Stimulated activated naive CD8-positive, alpha-beta T cell treated with anti-CD3 and anti-CD28 coated beads, Interleukin-15, Interleukin-2, amounts not matched to agents 100 U/mL and 50 U/mL, for 24 hours (primary cell): Measurements from ENCODE around the gene CCDC180.
"Not testable (repeated sequence)": the region's sequence is repeated elsewhere in the genome, so short reads cannot be mapped to it uniquely, and the experiment has no call there.

Experiments used
- ATAC-seq: fragments of 150-1000 bp; cut with Tn5 transposase; one replicate; pipeline ENCODE4 v1.10.0; 2021
- DNase-seq: peaks from one replicate; pipeline ENCODE4 v3.0.0; 2021

Gene CCDC180

DNA sequence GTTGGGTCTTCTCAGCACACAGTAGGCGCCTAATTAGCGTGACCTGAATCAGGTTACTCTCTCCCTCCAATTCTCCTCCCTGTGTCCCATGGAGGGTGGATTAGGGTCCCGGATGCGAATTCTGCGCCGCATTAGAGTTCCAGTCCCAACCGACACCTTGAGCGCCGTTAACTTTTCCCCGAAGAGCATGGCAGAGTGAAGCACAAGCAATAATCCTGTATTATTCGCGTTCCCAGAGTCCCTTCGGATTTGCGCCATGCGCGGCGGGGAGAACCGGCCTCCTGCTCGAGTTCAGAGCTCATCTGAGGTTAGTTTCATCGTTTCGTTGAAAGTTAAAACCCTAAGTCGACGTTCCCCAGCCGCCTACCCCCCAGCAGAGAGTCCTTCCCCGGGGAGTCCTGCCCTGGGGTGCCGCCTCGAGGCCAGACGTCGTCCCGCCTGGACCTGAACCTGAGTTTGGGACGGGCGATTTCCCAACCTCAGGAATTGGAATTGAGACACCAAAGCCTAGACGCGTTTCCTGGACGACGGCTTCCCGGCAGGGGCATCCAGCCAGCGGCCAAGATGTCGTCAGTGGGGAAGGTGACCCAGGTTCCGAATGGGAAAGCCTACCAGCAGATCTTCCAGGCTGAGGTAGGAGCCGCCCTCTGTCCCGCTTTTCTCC, at the start of gene CCDC180:
Gene CCDC180 (plus strand): TSS at position 160 of the 664 bp plus-strand sequence. CDS start 405 bp downstream, at position 565.
- DNase-seq (no peak), ATAC-seq (no peak)

DNA sequence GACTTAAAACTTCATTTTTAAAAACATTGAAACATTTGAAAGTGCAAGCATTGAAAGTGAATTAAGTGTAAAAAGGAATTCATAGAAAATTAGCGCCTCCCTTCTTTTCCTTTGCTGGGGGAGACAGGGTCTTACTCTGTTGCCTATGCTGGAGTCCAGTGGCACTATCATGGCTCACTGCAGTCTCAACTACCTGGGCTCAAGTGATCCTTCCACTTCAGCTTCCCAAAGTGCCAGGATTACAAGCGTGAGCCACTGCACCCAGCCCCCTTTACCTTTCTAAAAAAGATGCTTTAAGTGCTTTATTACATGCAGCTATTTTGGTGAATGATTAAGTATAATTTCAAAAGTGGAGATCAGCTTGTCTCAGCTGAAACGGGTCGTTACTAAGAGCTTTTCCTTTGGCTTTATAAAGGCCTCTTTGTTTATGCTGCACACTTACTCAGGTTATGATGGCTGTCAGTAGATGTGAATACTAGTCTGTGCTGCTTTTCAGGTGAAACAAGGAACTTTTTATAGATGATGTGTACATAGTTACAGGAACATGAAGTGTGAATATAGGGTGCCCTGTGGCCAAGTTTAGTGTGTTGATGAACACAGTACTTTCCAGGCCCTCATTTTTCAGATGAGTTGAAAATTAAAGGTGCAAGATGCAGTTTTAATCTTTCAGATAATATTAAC, 47.5 kb upstream of the CCDC180 start:
- ATAC-seq, DNase-seq: not testable (repeated sequence)

DNA sequence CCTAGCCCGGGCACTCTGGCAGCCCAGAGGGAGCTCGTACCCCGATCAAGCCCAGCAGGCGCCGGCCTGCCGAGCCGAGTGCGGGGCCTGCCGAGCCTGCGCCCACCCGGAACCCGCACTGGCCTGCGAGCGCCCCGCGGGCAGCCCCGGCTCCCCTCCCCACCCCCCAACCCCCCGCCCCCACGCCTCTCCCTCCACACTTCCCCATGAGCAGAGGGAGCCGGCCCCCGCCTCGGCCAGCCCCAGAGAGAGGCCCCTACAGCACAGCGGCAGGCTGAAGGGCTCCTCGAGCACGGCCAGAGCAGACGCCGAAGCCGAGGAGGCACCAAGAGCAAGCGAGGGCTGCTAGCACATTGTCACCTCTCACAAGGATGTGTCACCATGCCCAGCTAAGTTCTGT, 36.2 kb upstream of the CCDC180 start:
- DNase-seq (no peak), ATAC-seq (no peak)

DNA sequence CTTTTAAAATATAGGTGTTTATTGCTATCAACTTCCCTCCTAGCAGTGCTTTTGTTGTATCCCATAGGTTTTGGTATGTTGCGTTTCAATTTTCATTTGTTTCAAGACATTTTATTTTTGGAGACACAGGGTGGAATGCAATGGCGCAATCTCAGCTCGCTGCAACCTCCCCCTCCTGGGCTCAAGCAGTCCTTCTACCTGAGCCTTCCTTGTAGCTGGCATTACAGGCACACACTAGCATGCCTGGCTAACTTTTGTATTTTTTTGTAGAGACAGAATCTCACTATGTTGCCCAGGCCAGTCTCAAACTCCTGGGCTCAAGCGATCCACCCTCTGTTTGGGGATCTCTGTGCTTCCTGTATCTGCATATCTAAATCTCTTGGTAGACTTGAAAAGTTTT, 35.4 kb upstream of the CCDC180 start:
- ATAC-seq (no peak), DNase-seq (no peak)

DNA sequence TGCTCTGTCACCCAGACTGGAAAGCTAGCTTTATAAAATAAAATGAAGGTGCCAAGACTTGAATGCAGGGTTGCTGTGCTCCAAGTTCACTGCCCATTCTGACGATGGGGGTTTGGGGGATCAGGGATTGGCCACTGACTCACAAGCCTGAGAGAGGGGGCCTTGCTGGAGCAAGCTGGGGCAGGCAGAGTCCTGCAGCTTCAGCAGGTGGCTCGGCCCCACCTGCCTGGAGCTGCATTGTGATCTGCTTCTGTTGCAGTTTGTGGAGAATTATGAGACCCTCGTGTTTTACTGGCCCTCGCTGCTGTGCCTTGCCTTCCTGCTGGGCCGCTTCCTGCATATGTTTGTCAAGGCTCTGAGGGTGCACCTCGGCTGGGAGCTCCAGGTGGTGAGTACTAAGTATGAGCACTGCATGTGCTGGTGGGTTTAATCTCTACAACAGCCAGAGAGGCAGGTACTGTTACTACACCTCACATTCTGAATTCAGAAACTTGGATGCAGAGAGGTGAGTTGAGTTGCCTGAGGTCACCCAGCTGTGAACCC, 31.1 kb upstream of the CCDC180 start:
- ATAC-seq (no peak), DNase-seq (no peak)

DNA sequence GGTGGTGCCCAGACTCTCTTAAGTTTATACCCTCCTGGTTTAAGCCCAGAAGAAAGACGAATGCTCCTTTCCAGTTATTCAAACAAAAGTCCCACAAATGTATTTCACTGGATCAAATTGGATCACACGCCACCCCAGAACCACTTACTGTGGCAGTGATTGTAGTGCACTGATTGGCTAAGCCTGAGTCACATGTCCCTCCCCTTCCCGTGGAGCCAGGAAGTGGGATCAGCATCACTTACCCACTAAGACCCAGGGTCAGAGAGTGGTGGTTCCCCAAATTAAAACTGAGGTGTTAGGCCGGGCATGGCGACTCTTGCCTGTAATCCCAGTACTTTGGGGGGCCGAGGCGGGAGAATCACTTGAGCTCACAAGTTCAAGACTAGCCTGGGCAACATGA, 29.5 kb upstream of the CCDC180 start:
- ATAC-seq = no peak
- DNase-seq = no peak

DNA sequence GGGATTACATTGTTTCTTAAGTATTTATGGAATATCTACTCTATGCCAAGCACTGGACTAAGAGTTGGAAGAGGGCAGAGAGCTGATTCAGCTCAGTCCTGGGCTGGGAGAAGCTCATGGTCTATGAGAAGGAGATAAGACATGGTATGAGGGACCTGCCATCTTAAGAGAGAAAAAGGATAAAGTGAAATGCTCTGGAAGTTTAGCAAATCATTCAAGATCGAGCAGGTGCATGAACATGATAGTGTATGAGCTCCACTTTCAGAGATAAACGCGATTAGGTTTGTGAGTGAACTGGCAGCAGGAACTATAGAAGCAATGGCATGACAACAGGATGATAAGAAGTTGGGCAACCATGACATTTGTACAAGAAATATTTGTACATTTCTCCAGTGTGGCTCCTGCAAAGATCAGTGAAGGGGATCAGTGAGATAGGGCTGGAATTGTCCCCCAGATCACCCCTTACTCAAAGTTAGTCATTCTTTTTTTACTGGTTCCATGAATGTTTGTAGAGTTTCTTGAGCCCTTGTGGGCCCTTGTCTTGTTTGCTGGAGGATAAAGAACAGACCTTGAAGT, 26.6 kb upstream of the CCDC180 start:
- DNase-seq (no peak), ATAC-seq (no peak)

DNA sequence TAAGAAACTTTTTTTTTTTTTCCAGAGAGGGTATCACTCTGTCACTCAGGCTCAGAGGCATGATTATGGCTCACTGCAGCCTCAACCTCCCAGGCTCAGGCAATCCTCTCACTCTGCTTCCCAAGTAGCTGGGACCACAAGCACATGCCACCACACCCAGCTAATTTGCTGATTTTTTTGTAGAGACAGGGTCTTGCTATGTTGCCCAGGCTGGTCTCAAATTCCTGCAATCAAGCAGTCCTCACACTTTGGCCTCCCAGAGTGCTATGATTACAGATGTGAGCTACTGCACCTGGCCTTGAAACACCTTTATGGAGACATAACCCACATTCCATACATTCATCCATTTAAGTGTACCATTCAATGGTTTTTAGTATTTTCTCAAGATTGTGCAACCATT, 23.7 kb upstream of the CCDC180 start:
- no peak for ATAC-seq
- DNase-seq = no peak

DNA sequence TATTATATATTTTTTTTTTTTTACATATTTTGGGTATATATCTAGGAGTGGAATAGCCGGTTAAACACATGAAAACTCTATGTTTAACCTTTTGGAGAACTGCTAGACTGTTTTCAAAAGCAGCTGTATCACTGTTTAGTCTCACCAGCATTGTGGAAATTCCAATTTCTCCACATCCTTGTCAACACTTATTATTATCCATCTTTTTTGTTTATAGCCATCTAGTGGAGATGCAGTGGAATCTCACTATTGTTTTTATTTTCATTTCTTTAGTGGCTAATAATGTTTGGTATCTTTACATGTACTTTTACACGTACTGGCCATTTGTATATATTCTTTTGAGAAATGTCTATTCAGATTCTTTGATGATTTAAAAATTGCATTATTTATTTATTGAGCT, 22.7 kb upstream of the CCDC180 start:
- DNase-seq (no peak), ATAC-seq (no peak)

DNA sequence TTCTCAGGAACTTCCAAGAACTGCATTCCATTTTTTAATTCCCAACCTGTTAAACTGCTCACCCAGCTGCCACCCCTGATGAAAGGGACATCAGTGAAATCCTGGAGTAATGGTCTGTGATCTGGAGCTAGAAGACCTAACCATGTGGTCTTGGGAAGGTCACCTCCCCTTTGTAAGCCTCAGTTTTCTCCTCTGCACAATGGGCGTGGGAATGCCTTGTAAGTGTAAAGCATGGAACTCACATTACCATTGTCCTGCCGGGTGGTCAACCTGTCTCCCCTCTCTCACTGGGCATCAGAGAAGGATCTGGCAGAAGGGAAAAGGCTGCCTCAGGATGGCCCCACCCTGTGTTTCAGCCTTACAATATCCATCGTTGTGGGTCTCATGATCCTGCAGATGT, 15.3 kb upstream of the CCDC180 start:
- ATAC-seq (no peak), DNase-seq (no peak)

DNA sequence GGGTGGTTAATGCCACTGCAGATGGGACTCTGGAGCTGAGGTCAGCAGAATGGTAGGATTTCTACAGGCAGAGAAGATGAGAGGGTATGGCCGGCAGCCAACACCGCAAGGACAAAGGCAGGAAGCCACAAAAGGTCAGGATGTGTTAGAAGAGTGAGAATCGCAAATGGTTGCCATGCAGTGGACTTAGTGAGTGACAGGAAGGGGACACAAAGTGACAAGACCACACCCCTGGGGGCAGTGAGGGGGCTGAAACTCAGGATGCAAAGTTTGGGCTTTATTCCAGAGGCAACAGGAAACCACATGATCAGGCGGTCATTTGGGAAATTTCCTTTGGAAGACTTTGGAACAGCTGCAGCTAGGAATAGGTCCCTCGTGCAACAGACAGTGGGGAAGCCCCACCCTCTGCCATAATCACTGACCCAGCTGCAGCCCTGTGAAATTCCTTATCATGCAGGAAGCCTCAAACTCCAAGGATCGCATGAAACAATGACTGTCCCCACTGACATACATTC, 14.2 kb upstream of the CCDC180 start:
- DNase-seq (no peak), ATAC-seq (no peak)

DNA sequence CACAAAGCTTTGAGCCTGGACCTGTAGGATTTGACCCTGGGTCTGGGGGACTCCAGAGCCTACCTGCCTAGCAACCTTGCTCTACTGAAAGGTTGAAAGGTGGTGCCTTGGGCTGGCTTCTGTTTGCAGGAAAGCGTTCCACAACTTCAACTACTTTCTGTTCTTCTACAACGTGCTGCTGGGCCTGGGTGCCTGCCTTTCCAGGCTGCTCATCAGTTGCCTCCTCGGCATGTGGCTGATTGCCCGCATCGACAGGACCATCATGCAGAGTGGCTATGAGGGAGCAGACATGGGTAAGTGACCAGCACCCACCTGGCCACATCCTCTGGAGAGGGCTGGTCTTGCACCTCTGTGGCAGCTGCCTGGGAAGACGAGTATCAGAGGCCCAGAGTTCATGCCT, 13.6 kb upstream of the CCDC180 start:
- DNase-seq (no peak), ATAC-seq (no peak)

DNA sequence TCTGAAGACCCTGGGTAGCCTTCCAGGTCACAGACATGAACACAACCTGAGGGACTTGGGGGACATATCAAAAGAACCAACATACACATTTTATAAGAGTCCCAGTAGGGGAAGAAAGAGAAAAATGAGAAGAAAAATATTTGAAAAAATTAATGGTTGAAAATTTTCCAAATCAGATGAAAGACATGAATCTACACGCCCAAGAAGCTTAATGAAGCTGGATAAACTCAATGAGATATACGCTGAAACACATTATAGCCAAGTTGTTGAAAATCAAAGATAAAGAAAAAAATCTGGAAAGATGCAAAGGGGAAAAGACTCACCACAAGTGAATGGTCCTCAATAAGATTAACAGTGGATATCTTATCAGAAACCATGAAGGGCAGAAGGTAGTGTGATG, 9.6 kb upstream of the CCDC180 start:
- no peak for ATAC-seq
- DNase-seq = no peak

DNA sequence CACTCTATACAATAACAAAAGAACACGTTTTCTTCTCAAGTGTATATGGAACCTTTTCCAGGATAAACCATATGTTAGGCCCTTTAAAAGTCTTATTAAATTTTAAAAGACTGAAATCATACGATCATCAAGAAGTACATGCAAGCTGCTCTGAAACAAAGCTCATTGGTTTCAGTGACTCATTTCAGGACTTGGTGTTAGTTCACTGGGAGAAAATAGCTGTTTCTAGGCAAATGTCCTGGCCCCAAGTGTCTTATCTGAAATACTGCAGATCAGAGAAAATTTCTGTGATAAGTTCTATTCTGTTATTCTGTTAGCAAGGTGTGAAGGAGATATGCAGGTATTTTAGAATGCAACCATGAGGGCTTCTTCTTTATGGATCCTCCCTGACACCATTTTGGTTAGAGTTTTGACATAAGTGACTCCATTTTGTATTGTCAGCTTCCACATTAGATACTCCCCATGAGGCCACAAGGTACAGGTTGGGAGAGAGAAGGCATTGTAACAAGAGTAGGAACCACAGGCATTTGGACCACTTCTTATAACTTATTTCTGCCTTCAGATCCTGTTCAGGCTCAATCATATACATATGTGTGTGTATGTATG, 7.5 kb upstream of the CCDC180 start:
- DNase-seq (no peak), ATAC-seq (no peak)

DNA sequence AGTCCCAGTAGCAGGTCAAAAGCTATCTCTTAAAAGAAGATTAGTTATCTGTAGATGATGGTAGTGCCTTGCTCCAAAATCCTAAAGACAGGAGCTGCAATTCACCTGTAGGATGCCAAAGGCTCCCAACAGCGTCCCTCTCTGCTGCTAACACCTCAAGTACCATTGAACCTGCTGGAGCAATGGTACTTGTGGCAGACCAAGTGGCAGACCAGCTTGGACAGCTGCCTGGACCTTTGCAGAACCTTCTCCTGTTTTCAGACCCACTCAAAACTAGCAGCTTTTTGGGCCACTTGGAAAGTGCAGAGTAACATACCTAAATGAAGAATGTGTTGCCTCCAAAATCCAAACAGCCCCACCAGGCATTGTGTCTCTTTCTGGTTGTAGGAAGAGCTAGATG, 6.9 kb upstream of the CCDC180 start:
- DNase-seq (no peak), ATAC-seq (no peak)

DNA sequence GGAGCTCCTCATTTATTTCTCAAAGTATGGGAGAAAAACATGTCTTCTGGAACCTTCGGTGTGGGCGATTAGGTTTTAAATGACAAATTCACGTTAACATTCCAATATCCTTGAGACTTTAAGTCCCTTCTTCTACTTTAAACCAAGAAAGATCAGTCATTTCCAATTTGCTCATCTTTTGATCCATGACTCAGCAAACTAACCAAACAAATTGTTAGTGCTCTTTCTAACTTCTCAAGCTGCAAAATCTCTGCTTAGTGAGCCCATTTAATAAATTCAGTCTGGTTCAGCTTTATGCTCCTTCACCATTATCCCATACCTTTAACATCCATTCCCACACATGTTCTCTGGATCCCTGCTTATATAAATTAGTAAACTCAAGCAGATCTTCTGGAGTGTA, 5.5 kb upstream of the CCDC180 start:
- no peak for ATAC-seq

DNA sequence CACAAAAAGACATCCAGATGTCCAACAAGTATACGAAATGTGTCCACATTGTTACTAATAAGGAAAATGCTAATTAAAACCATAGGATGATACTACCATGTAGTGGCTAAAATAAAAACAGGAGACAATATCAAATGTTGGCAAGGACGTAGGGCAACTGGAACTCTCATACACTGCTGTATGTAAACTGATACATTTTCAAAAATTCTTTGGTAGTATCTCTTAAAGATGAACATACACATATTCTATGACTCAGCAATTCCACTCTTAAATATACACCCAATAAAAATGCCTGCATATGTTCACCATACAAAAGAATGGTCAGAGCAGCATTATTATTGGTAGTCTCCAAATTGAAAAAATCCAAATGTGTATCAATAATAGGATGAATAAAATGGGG, 2.9 kb upstream of the CCDC180 start:
- DNase-seq (no peak), ATAC-seq (no peak)

More for the DNA sequence above, 5.5 kb upstream of the CCDC180 start:
- DNase-seq = no peak

DNA sequence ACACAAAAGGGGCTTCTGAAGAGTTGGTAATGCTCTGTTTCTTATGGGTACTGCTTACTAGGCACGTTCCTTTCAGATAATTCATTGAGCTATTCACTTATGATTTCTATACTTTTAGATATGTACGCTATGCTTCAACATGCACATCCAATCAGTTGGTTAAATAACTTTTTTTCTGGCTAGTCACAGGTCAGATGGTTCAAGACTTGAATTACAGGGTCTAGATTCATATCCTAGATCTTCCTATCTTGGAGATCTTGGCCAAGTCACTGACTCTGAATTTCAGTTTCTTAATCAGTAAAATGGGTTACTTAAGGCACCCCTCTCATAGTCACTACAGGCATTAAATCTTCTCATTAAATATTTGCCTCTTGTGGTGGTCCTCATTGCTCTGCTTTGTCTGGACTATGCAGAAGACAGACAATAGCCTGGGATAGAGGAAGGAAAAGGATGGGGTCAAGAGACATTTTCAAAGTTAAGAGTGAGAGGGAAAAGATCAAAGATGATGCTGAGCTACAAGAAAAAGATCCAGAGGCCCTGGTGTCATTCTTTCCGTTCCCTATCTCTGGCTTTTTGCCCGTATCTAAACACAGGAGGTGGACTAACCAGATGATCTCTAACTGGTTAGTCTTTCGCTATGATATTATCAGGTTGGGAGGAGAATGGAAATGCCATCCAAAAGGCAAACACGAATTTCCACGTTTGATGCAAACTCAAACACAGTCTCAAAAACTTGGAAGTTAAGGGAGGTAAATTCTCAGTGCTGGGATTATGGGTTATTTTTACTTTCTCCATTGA, 1.8 kb upstream of the CCDC180 start:
- ATAC-seq (no peak), DNase-seq (no peak)

DNA sequence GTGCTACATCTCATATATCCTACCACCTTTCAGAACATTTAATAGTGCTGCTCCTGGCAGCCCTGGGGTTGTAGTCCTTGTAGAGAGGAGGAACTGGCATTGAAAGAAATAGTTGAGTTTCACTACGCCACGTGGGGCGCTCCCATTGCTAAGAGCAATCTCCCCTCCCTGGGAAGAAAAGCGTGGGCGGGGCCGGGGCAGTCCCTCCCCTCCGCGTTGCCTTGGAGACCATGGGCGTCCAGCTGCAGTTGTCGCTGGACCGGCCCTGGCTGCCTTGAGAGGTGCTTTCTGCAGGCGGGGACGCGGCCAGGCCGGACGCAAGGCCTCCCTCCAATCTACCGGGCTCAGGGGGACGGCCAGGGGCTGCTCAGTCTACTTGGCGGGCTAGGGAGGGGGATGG, 368 bp upstream of the CCDC180 start:
- DNase-seq (peak; percentile 41), ATAC-seq (no peak)

DNA sequence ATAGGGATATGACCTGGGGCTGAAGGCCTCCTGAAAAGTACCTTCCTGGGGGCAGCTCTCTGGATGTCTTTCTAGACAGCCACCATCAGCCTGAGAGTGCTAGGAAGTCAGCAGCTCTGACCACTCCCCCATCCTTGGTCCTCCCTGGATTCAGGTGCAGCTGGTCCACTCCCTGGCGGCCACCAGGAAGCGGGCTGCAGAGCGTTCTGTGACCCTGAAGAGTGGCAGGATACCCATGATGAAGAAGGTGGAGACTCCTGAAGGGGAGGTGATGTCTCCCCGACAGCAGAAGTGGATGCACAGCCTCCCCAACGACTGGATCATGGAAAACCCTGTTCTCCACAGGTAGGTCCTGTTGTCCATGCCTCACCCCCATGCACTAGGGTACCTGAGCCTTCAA, 1.8 kb downstream of the CCDC180 start:
- DNase-seq = no peak
- ATAC-seq = no peak

DNA sequence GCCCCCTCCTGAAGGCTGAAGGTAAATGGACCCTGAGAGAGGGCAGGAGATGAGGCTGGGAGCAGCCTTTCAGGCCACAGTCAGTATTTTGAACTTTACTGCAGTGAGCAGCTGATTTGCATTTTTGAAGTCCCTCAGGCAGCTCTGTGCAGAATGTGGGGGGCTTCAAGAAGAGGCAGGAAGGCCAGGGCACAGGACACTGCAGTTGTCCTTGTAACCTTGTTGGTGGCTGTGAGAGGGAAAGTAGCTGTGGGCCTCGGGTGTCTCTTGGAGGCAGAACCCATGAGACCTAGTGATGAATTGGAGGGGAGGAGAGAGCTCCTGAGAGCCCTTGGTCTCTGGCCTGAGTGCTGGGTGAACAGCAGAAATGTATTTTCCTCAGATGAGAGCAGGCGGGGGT, 2.6 kb downstream of the CCDC180 start:
- no peak for DNase-seq
- ATAC-seq = no peak

DNA sequence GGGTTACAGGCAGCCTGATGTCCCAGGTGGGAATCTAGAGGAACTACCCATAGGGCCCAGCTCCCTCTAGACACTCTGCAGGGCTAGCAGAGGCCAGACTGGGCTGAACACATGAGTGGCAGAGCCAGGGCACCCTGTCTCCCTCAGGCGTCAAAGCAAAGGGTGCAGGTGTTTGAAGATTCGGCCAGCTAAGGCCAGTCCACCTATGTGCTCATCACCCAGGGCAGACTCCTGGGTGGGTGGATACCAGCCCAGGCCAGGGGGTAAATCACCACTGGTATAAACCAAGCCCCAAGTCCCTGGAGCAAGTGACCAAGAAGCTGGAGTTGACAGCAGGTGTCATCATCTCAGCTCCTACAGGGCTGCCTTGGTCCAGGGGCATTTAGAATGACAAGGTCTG, 3.4 kb downstream of the CCDC180 start:
- DNase-seq (no peak), ATAC-seq (no peak)
